Measurements from ENCODE around the gene LUZP2. TPM values are rescaled to one million over a fixed set of nuclear protein-coding genes. Genes with fewer than 3 reads are reported as not detected.

The LUZP2 gene
- total RNA-seq, 4 donors from 2014 or later: 0.19 to 0.99 TPM; not detected in 2

DNA sequence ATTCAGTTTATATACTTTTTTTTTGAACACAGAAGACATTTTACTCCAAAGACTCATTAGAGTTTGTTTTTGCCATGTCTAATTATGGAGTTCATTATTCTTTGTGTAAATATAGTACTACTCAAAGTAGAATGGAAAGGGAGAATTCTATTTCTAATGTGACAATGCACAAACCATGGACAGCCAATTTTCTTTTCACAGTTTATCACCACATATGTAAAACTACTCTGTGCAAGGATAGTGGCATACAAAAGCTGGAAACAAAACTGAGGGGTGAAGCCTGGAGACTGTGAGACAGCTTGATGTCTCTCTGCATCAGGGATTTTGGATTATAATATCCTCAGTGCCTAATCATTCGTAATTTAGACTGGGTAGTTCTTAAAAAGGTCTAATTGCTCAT is 75.5 kb downstream of the LUZP2 start:
- TF ChIP-seq POLR2A (IDR thresholded peaks at IDR 0.05; ENCODE audit: low read depth): no peak
- TF ChIP-seq, protein P1, sequence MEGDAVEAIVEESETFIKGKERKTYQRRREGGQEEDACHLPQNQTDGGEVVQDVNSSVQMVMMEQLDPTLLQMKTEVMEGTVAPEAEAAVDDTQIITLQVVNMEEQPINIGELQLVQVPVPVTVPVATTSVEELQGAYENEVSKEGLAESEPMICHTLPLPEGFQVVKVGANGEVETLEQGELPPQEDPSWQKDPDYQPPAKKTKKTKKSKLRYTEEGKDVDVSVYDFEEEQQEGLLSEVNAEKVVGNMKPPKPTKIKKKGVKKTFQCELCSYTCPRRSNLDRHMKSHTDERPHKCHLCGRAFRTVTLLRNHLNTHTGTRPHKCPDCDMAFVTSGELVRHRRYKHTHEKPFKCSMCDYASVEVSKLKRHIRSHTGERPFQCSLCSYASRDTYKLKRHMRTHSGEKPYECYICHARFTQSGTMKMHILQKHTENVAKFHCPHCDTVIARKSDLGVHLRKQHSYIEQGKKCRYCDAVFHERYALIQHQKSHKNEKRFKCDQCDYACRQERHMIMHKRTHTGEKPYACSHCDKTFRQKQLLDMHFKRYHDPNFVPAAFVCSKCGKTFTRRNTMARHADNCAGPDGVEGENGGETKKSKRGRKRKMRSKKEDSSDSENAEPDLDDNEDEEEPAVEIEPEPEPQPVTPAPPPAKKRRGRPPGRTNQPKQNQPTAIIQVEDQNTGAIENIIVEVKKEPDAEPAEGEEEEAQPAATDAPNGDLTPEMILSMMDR (IDR thresholded peaks at IDR 0.05): no peak
- TF ChIP-seq EP300 (IDR thresholded peaks at IDR 0.05): no peak
- TF ChIP-seq POLR2AphosphoS5 (IDR thresholded peaks at IDR 0.05): no peak
- H3K27ac ChIP-seq (replicated peaks in 1 of 4): no peak overlapping the region
- intact Hi-C loops (cut with DNase I): no loop called here
- no peaks in the 10 kb centered on the region for H3K9me3 ChIP-seq
- no peaks in the 10 kb centered on the region for H3K4me1 ChIP-seq
- no peak for DNase-seq (ENCODE audit: extremely low spot score)
- no peak overlapping the region for H3K4me3 ChIP-seq
- 91% methylated on average over 1 of the region's 1 CpG for WGBS
- H3K27me3 ChIP-seq: no peaks in the 10 kb centered on the region
- no peaks in the 10 kb centered on the region for H3K36me3 ChIP-seq

DNA sequence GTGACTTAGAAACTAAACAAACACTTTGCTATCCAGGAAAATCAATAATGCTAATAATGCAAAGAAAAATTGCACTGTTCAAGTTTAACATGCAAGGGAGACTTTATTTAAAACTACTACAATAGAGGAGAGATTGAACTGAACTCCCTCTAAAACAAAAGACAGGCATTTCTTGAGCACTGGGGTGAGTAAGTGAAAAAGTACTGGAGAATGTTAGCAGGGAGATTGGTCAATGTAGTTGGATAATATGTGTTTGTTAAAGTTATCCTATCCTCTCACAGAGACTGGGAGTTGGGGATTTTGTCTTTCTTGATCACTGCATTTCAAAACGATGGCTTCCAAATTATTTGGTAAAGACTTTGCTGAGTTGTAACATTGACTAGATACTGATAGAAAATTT is 77.6 kb downstream of the LUZP2 start:
- no peak for DNase-seq (ENCODE audit: extremely low spot score)
- H3K27me3 ChIP-seq: no peaks in the 10 kb centered on the region
- 78% methylated on average over 1 of the region's 1 CpG for WGBS
- H3K9me3 ChIP-seq: no peaks in the 10 kb centered on the region
- no peaks in the 10 kb centered on the region for H3K4me1 ChIP-seq
- H3K27ac ChIP-seq (replicated peaks in 1 of 4): no peak overlapping the region
- intact Hi-C loops (cut with DNase I): no loop called here
- TF ChIP-seq, protein P1 (IDR thresholded peaks at IDR 0.05): no peak
- TF ChIP-seq POLR2AphosphoS5 (IDR thresholded peaks at IDR 0.05): no peak
- TF ChIP-seq POLR2A (IDR thresholded peaks at IDR 0.05; ENCODE audit: low read depth): no peak
- no peak for TF ChIP-seq EP300 (IDR thresholded peaks at IDR 0.05)
- H3K4me3 ChIP-seq: no peak overlapping the region
- no peaks in the 10 kb centered on the region for H3K36me3 ChIP-seq

DNA sequence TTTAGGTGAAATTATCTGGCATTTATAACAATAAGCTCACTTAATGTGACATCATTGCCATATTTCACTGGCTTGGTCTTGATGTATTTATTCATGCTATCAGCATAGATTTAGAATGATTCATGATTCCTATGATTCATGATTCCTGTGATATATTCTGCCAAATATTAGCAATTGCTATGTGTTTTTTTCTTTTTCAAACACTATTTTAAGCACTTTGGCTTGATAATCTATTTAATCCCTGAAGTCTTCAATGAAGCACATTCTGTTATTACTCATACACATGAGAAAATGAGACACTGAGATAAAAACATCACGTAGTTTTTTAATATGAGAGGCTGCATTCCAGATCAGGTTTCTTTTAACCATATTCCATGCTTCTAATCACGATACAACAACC is 78.5 kb downstream of the LUZP2 start:
- no peaks in the 10 kb centered on the region for H3K27me3 ChIP-seq
- WGBS: 56% methylated on average over 2 of the region's 2 CpGs
- no peaks in the 10 kb centered on the region for H3K9me3 ChIP-seq
- DNase-seq (ENCODE audit: extremely low spot score): no peak
- TF ChIP-seq, protein P1 (IDR thresholded peaks at IDR 0.05): no peak
- TF ChIP-seq EP300 (IDR thresholded peaks at IDR 0.05): no peak
- TF ChIP-seq POLR2A (IDR thresholded peaks at IDR 0.05; ENCODE audit: low read depth): no peak
- no peak for TF ChIP-seq POLR2AphosphoS5 (IDR thresholded peaks at IDR 0.05)
- no peaks in the 10 kb centered on the region for H3K4me1 ChIP-seq
- H3K4me3 ChIP-seq: no peak overlapping the region
- no peak overlapping the region for H3K27ac ChIP-seq (replicated peaks in 1 of 4)
- intact Hi-C loops (cut with DNase I): no loop called here
- H3K36me3 ChIP-seq: no peaks in the 10 kb centered on the region

DNA sequence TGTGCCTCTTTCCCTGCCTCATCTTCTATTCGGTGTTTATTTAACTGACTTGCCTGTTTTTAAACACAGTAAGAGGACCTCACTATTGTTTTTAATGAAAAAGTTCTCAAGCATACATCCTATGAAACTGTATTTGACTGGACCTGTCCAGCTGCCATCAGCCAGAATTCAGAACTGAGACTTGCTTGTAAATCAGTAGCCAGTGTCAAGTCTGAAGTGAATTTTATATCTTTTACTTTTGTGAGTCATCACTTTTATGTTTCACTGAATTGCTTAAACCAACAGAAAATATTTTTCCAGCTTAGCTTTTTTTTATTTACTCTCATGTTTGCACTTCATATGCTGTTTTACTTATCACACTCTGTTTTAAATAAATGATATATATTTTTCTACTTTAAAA is 88.3 kb downstream of the LUZP2 start:
- TF ChIP-seq POLR2AphosphoS5 (IDR thresholded peaks at IDR 0.05) (no peak), EP300 (IDR thresholded peaks at IDR 0.05) (no peak), POLR2A (IDR thresholded peaks at IDR 0.05; ENCODE audit: low read depth) (no peak)
- TF ChIP-seq, protein P1 (IDR thresholded peaks at IDR 0.05): no peak
- intact Hi-C loops (cut with DNase I): no loop called here
- Histone ChIP-seq H3K4me3 (no peak overlapping the region), H3K27ac (replicated peaks in 1 of 4) (no peak overlapping the region), H3K4me1 (no peaks in the 10 kb centered on the region), H3K27me3 (no peaks in the 10 kb centered on the region), H3K9me3 (no peaks in the 10 kb centered on the region), H3K36me3 (no peaks in the 10 kb centered on the region)
- 100% methylated on average over 1 of the region's 1 CpG for WGBS
- no peak for DNase-seq (ENCODE audit: extremely low spot score)

DNA sequence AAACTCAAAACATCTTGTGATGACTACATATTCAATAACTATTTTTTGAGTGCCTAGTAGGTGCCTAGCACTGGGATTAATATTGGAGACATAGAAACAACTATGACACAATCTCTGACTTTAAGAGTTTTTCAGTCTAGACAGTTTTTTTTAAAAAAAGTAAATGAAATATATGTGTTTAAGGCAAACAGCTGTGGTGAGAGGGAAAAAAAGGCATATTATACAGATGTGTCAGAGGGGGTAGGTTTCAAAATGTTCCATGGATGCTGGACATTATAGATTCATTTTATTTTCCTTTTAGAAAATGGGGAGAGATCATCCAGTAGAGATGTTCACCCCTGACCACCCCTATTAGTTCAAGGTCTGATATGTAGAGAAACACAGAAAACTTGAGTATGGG is 90.8 kb downstream of the LUZP2 start:
- intact Hi-C loops (cut with DNase I): no loop called here
- Histone ChIP-seq H3K4me1 (no peaks in the 10 kb centered on the region), H3K36me3 (no peaks in the 10 kb centered on the region), H3K27me3 (no peaks in the 10 kb centered on the region), H3K27ac (replicated peaks in 1 of 4) (no peak overlapping the region), H3K9me3 (no peaks in the 10 kb centered on the region), H3K4me3 (no peak overlapping the region)
- DNase-seq (ENCODE audit: extremely low spot score): no peak
- TF ChIP-seq, protein P1 (IDR thresholded peaks at IDR 0.05): no peak
- TF ChIP-seq EP300 (IDR thresholded peaks at IDR 0.05): no peak
- TF ChIP-seq POLR2A (IDR thresholded peaks at IDR 0.05; ENCODE audit: low read depth): no peak
- TF ChIP-seq POLR2AphosphoS5 (IDR thresholded peaks at IDR 0.05): no peak
